Germinal center (tissue), 1 donor: Measurements from ENCODE around the gene DCTN3.

Experiments used
- DNase-seq: peaks from one replicate; pipeline ENCODE4 v3.0.0; 2012; ENCODE audit warnings: mixed read lengths, low spot score

DCTN3 gene

GRCh38 chr9:34620061-34620994 lies at the start of gene DCTN3:
Gene DCTN3, minus strand, starts transcription at chr9:34620495. Its CDS starts 31 bp downstream, at chr9:34620464.
- DNase-seq, result peak; percentile 96

- DNase-seq, result peak; percentile 94
Observed at GRCh38 chr9:34665381-34666250, 45.3 kb upstream of the DCTN3 start.

- DNase-seq, result no peak
Observed at GRCh38 chr9:34665067-34665380, 44.7 kb upstream of the DCTN3 start.

- DNase-seq, result peak; percentile 78
Observed at GRCh38 chr9:34664281-34665066, 44.2 kb upstream of the DCTN3 start.

GRCh38 chr9:34663303-34663605 lies 43.0 kb upstream of the DCTN3 start:
- DNase-seq, result no peak

GRCh38 chr9:34662526-34663302 lies 42.4 kb upstream of the DCTN3 start, which contains the start of gene CCL27:
Gene CCL27, minus strand, starts transcription at chr9:34662657. Its CDS starts 24 bp downstream, at chr9:34662633.
- no peak for DNase-seq

GRCh38 chr9:34659592-34660253 lies 39.4 kb upstream of the DCTN3 start:
- no peak for DNase-seq

- DNase-seq, result no peak
Observed at GRCh38 chr9:34658461-34658860, 38.2 kb upstream of the DCTN3 start.

GRCh38 chr9:34656992-34657391 lies 36.7 kb upstream of the DCTN3 start:
- no peak for DNase-seq

GRCh38 chr9:34655394-34655793 lies 35.1 kb upstream of the DCTN3 start:
- no peak for DNase-seq

GRCh38 chr9:34654323-34655051 lies 34.2 kb upstream of the DCTN3 start:
- no peak for DNase-seq

GRCh38 chr9:34653151-34654072 lies 33.1 kb upstream of the DCTN3 start:
- no peak for DNase-seq

GRCh38 chr9:34652602-34653000 lies 32.3 kb upstream of the DCTN3 start:
- DNase-seq, result no peak

- DNase-seq, result peak; percentile 17
Observed at GRCh38 chr9:34651876-34652601, 31.7 kb upstream of the DCTN3 start, which contains the start of gene IL11RA. Gene IL11RA, plus strand, starts transcription at chr9:34652185. Its CDS starts 3,033 bp downstream, at chr9:34655218.

- no peak for DNase-seq
Observed at GRCh38 chr9:34651321-34651720, 31.0 kb upstream of the DCTN3 start.

- no peak for DNase-seq
Observed at GRCh38 chr9:34650816-34651215, 30.5 kb upstream of the DCTN3 start.

- no peak for DNase-seq
Observed at GRCh38 chr9:34648673-34649072, 28.4 kb upstream of the DCTN3 start.

- DNase-seq, result no peak
Observed at GRCh38 chr9:34647651-34648050, 27.4 kb upstream of the DCTN3 start.
